GM12878 (cell line): ENCODE results near the gene FANCC. TPM values are rescaled to one million over a fixed set of nuclear protein-coding genes. Genes with fewer than 3 reads are reported as not detected.
A peak's percentile ranks its signal among the peaks of the same experiment; 100 is the strongest.

Source experiments
- ATAC-seq: fragments of 200-7000 bp; cut with Tn5 transposase; 3 replicates; pipeline ENCODE4 v1.9.1; 2020; ENCODE audit warnings: mild to moderate bottlenecking, moderate library complexity
- BruUV-seq: library from RNA; stranded (reverse); fragments of 400-500 nt; replicated peaks from 2 replicates; lab custom pipeline; 2021; lab: Mats Ljungman, UMichigan
- CTCF ChIA-PET: fragments of 300-600 bp; sonication (Branson Sonifier 250); formaldehyde crosslinking; extraction: SDS; loops from one replicate; lab custom pipeline; 2021; ENCODE audit warnings: inconsistent platforms; lab: Yijun Ruan, JAX
- POLR2A ChIA-PET: fragments of 350-600 bp; formaldehyde crosslinking; extraction: SDS; loops from one replicate; lab custom pipeline; 2021; ENCODE audit warnings: inconsistent platforms; lab: Charles Lee
- RAD21 ChIA-PET: fragments of 300-600 bp; sonication (Branson Sonifier 250); formaldehyde crosslinking; loops from one replicate; lab custom pipeline; 2023; ENCODE audit warnings: antibody characterized with exemption; ENCODE audit not compliant: unreplicated experiment; lab: Charles Lee
- SMC1A ChIA-PET: fragments of 300-600 bp; sonication (Branson Sonifier 250); formaldehyde crosslinking; loops from one replicate; lab custom pipeline; 2023; ENCODE audit not compliant: unreplicated experiment, uncharacterized antibody; lab: Charles Lee
- DNase-seq: peaks from one replicate; pipeline ENCODE4 v3.0.0-alpha.2; 2011; ENCODE audit warnings: low read depth, low spot score
- FAIRE-seq: peaks from 3 replicates; lab custom pipeline; 2011; peaks lifted over from hg19 to GRCh38; lab: Jason Lieb, UNC
- H2AFZ ChIP-seq: 2 replicates; pipeline ENCODE4 v1.6.0; 2011; ENCODE audit warnings: low read depth, low read length, control low read depth; ENCODE audit not compliant: control insufficient read depth
- H3K27ac ChIP-seq: 2 replicates; pipeline ENCODE4 v1.5.1; 2011; ENCODE audit warnings: control low read depth; ENCODE audit not compliant: control insufficient read depth, insufficient read depth
- H3K27me3 ChIP-seq, 2 experiments: replicated peaks in 1 of 2; 2 replicates each; pipeline versions ENCODE4 v1.6.0 to v1.6.1; 2011; ENCODE audit warnings: low read length in 1 of 2; ENCODE audit not compliant: control insufficient read depth in 2 of 2, insufficient read depth in 2 of 2
- H3K36me3 ChIP-seq, 2 experiments: 2 replicates each; pipeline ENCODE4 v1.5.1; 2011; ENCODE audit warnings: low read length in 1 of 2; ENCODE audit not compliant: control insufficient read depth in 2 of 2, insufficient read depth in 2 of 2
- H3K4me1 ChIP-seq: 2 replicates; pipeline ENCODE4 v1.6.1; 2011; ENCODE audit warnings: mild to moderate bottlenecking, low read length, moderate library complexity, mixed read lengths; ENCODE audit not compliant: control insufficient read depth, insufficient read depth
- H3K4me2 ChIP-seq: 2 replicates; pipeline ENCODE4 v1.6.0; 2011; ENCODE audit warnings: control low read depth; ENCODE audit not compliant: control insufficient read depth, insufficient read depth
- H3K4me3 ChIP-seq: fragments of 200-600 bp; sonication (generic); 2 replicates; pipeline ENCODE4 v1.5.1; 2016
- H3K79me2 ChIP-seq: 2 replicates; pipeline ENCODE4 v1.6.0; 2011; ENCODE audit warnings: low read length; ENCODE audit not compliant: control insufficient read depth, insufficient read depth
- H3K9ac ChIP-seq: 2 replicates; pipeline ENCODE4 v1.8.0; 2011; ENCODE audit warnings: low read length, control low read depth, mixed read lengths; ENCODE audit not compliant: control insufficient read depth, insufficient read depth
- H3K9me3 ChIP-seq: replicated peaks from 3 replicates; pipeline ENCODE4 v1.5.1; 2011; ENCODE audit warnings: mild to moderate bottlenecking, low read length; ENCODE audit not compliant: control insufficient read depth, insufficient read depth
- H4K20me1 ChIP-seq: 2 replicates; pipeline ENCODE4 v1.6.0; 2011; ENCODE audit not compliant: control insufficient read depth, insufficient read depth
- BHLHE40 ChIP-seq, 2 experiments: fragments of 450-650 bp in 1 of 2; IDR thresholded peaks; 2 replicates each; pipeline ENCODE4 v1.6.1; 2011 to 2017; ENCODE audit warnings: low read depth in 2 of 2, borderline replicate concordance in 1 of 2, improper control_type of control experiment in 1 of 2, low read length in 1 of 2, mild to moderate bottlenecking in 1 of 2
- LARP7 ChIP-seq: fragments of 450-650 bp; IDR thresholded peaks from 2 replicates; pipeline ENCODE4 v1.6.1; 2017; ENCODE audit warnings: mild to moderate bottlenecking
- MEF2B ChIP-seq: fragments of 450-650 bp; IDR thresholded peaks from 2 replicates; pipeline ENCODE4 v1.6.1; 2018; ENCODE audit warnings: mild to moderate bottlenecking, moderate library complexity; ENCODE audit not compliant: partially characterized antibody, poor library complexity, severe bottlenecking
- NBN ChIP-seq: fragments of 450-650 bp; IDR thresholded peaks from 2 replicates; pipeline ENCODE4 v1.6.1; 2016
- ZNF622 ChIP-seq: fragments of 450-650 bp; IDR thresholded peaks from 2 replicates; pipeline ENCODE4 v1.6.1; 2017; ENCODE audit warnings: mild to moderate bottlenecking, inconsistent platforms
- WGBS: methylation state at CpG from one replicate; pipeline ENCODE4 v1.1.6; 2016; ENCODE audit warnings: low lambda C conversion rate; ENCODE audit not compliant: insufficient replicate concordance, insufficient coverage; ENCODE audit errors: missing lambda C conversion rate; 5-methylcytosine and 5-hydroxymethylcytosine counted together
- in situ Hi-C: fragments of 300-500 bp; cut with MboI; formaldehyde crosslinking; loops from 9 replicates; pipeline ENCODE4 v1.14.3; 2018; ENCODE audit warnings: mixed read lengths
- intact Hi-C: fragments of 100-400 bp; cut with micrococcal nuclease; formaldehyde crosslinking; loops from one replicate; pipeline ENCODE4 v1.14.2; 2022; ENCODE audit not compliant: unreplicated experiment
- polyA plus RNA-seq, 11 experiments: library from polyadenylated mRNA; depleted of rRNA in 4 of 11; unstranded in 6 of 11; stranded (reverse) in 5 of 11; fragments of >200 nt; fragmentation: Nextera tagmentation in 4 of 11; fragmentation: Illumina TruSeq in 1 of 11; extraction: Ambion mirVana in 4 of 11; extraction: Trizol in 1 of 11; gene quantifications; 1 replicate in 1 of 11; 2 replicates in 10 of 11; pipeline versions ENCODE4 v1.2.1 to v1.2.3, GENCODE V29; 2011 to 2016; ENCODE audit warnings: inconsistent platforms in 2 of 11, missing spikeins in 2 of 11, low read depth in 1 of 11
- total RNA-seq, 4 experiments: library from RNA; depleted of rRNA in 3 of 4; stranded (reverse); fragments of >200 nt in 3 of 4; fragmentation: Illumina TruSeq in 1 of 4; extraction: Trizol in 1 of 4; gene quantifications; 2 replicates each; pipeline versions ENCODE4 v1.2.1 to v1.2.3, GENCODE V29; 2013 to 2021
- TF ChIP-seq, protein P1 (sequence below): fragments of 450-650 bp; conservative IDR thresholded peaks from 2 replicates; pipeline ENCODE4 v1.6.1; 2017; ENCODE audit warnings: mild to moderate bottlenecking, moderate library complexity

The FANCC gene
- total and polyA plus RNA-seq, 10 of the 15 experiments (the other 5 are each of a cell fraction or from before 2014, with no cell fraction given) = 1.2 to 16.8 (median 10.5) TPM

DNA sequence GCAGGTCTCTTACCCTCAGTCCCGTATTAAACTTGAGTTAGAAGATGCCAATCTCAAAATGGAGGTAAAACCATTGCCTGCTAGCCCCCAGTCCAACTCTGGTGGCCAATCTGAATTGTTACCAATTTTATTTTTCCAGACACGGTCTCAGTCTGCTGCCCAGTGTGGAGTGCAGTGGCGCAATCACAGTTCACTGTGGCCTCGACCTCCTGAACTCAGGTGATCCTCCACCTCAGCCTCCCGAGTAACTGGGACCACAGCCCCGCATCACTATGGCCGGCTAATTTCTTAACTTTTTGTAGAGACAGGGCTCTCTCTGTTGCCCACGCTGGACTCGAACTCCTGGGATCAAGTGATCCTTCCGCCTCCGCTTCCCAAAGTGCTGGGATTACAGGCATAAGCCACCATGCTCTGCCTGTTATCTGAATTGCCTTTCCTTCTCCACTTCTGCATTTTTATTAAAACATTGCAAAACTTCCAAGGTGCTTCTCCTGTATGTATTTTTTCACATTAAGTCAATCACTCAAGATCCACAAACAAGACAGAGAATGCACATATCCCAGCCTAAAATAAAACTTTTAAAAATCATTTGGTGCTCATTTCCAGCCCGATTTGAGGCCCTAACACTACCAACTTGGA is 2.3 kb downstream of the FANCC start:
- H3K27ac ChIP-seq = no peak overlapping the region
- DNase-seq (no peak), ATAC-seq (no peak), FAIRE-seq (no peak)
- intact Hi-C loops = no loop called here
- H3K4me2 ChIP-seq = peak overlapping the region; percentile 7
- RAD21 ChIA-PET = no interaction called here
- SMC1A ChIA-PET = interaction anchor here (1.5 kb wide), 1 partner anchor 10 kb away, joined by 3 read pairs; no protein-coding TSS in a partner anchor
- H3K79me2 ChIP-seq = peaks cover 3% of the 10 kb centered on the region
- peak overlapping the region; percentile 1; the same call in 1 of the 2 replicates for H2AFZ ChIP-seq
- H3K27me3 ChIP-seq = no peaks in the 10 kb centered on the region
- H3K9ac ChIP-seq = no peak overlapping the region
- in situ Hi-C loops = no loop called here
- no peaks in the 10 kb centered on the region for H4K20me1 ChIP-seq
- no TSS peak for BruUV-seq
- POLR2A ChIA-PET = interaction anchor here (1.4 kb wide), 1 partner anchor 172 kb away, joined by 3 read pairs; no protein-coding TSS in a partner anchor
- CTCF ChIA-PET = no interaction called here
- no peak overlapping the region for H3K4me3 ChIP-seq
- H3K9me3 ChIP-seq = no peaks in the 10 kb centered on the region
- TF ChIP-seq LARP7 = no peak
- no peak for TF ChIP-seq ZNF622
- H3K36me3 ChIP-seq = no peaks in the 10 kb centered on the region
- H3K4me1 ChIP-seq = peaks cover 7% of the 10 kb centered on the region
- WGBS = 91% methylated on average over 12 of the region's 12 CpGs

- ChIA-PET CTCF (no interaction called here), POLR2A (no interaction called here)
- intact Hi-C loops = no loop called here
Measured at GRCh38 chr9:95313010-95313498, 4.5 kb downstream of the FANCC start.

More at GRCh38 chr9:95313010-95313498, 4.5 kb downstream of the FANCC start:
- Histone ChIP-seq H3K9ac (no peak overlapping the region), H4K20me1 (no peaks in the 10 kb centered on the region), H3K4me3 (peak overlapping the region; percentile 19; the same call in 1 of the 2 replicates), H3K4me1 (peaks cover 7% of the 10 kb centered on the region)
- DNase-seq = no peak
- TF ChIP-seq MEF2B (no peak), NBN (no peak), BHLHE40 (IDR thresholded peaks at IDR 0.05; ENCODE audit: borderline replicate concordance in 1 of 2, low read depth in 2 of 2, low read length in 1 of 2) (peak in 1 of 2 experiments; percentile 37; a peak in 1 of 4 replicates)
- TF ChIP-seq, protein P1, sequence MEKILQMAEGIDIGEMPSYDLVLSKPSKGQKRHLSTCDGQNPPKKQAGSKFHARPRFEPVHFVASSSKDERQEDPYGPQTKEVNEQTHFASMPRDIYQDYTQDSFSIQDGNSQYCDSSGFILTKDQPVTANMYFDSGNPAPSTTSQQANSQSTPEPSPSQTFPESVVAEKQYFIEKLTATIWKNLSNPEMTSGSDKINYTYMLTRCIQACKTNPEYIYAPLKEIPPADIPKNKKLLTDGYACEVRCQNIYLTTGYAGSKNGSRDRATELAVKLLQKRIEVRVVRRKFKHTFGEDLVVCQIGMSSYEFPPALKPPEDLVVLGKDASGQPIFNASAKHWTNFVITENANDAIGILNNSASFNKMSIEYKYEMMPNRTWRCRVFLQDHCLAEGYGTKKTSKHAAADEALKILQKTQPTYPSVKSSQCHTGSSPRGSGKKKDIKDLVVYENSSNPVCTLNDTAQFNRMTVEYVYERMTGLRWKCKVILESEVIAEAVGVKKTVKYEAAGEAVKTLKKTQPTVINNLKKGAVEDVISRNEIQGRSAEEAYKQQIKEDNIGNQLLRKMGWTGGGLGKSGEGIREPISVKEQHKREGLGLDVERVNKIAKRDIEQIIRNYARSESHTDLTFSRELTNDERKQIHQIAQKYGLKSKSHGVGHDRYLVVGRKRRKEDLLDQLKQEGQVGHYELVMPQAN = no peak
- TF ChIP-seq, all 136 proteins: peak for 1
- WGBS = 69% methylated on average over 29 of the region's 29 CpGs
- SMC1A ChIA-PET = no interaction called here
- Histone ChIP-seq H3K27ac (no peak overlapping the region), H2AFZ (peak overlapping the region; percentile 45; the same call in 1 of the 2 replicates), H3K27me3 (no peaks in the 10 kb centered on the region), H3K79me2 (peaks cover 3% of the 10 kb centered on the region), H3K36me3 (no peaks in the 10 kb centered on the region), H3K9me3 (no peaks in the 10 kb centered on the region), H3K4me2 (peak overlapping the region; percentile 50)
- ATAC-seq (peak; percentile 3; the same call in 2 of the 3 replicates), FAIRE-seq (no peak)
- RAD21 ChIA-PET = no interaction called here
- BruUV-seq = no TSS peak
- in situ Hi-C loops = no loop called here
